BLaER1 (cell line): Measurements from ENCODE around the gene MAP4K1.
A peak's percentile ranks its signal among the peaks of the same experiment; 100 is the strongest.

Source experiments
- H3K27ac ChIP-seq: shearing (Covaris generic); formaldehyde crosslinking; 2 replicates; pipeline ENCODE4 v1.8.1; 2022
- H3K27me3 ChIP-seq: shearing (Covaris generic); formaldehyde crosslinking; 2 replicates; pipeline ENCODE4 v1.8.1; 2022
- H3K36me3 ChIP-seq: shearing (Covaris generic); formaldehyde crosslinking; 2 replicates; pipeline ENCODE4 v1.8.1; 2022
- H3K4me1 ChIP-seq: shearing (Covaris generic); formaldehyde crosslinking; 2 replicates; pipeline ENCODE4 v1.8.1; 2022
- H3K4me2 ChIP-seq: shearing (Covaris generic); formaldehyde crosslinking; 2 replicates; pipeline ENCODE4 v1.8.1; 2022
- H3K4me3 ChIP-seq: shearing (Covaris generic); formaldehyde crosslinking; 2 replicates; pipeline ENCODE4 v1.8.1; 2022
- H3K9ac ChIP-seq: shearing (Covaris generic); formaldehyde crosslinking; 2 replicates; pipeline ENCODE4 v1.8.1; 2022
- H3K9me3 ChIP-seq: shearing (Covaris generic); formaldehyde crosslinking; 2 replicates; pipeline ENCODE4 v1.8.1; 2022
- H4K20me1 ChIP-seq: shearing (Covaris generic); formaldehyde crosslinking; 2 replicates; pipeline ENCODE4 v1.8.1; 2022
- Cebpa-rat ChIP-seq: shearing (Covaris generic); IDR thresholded peaks from 2 replicates; pipeline ENCODE4 v1.8.1; 2022

Gene MAP4K1

GRCh38 chr19:38653028-38653571 is 35.3 kb upstream of the MAP4K1 start:
- H3K4me3 ChIP-seq, result no peak overlapping the region

DNA sequence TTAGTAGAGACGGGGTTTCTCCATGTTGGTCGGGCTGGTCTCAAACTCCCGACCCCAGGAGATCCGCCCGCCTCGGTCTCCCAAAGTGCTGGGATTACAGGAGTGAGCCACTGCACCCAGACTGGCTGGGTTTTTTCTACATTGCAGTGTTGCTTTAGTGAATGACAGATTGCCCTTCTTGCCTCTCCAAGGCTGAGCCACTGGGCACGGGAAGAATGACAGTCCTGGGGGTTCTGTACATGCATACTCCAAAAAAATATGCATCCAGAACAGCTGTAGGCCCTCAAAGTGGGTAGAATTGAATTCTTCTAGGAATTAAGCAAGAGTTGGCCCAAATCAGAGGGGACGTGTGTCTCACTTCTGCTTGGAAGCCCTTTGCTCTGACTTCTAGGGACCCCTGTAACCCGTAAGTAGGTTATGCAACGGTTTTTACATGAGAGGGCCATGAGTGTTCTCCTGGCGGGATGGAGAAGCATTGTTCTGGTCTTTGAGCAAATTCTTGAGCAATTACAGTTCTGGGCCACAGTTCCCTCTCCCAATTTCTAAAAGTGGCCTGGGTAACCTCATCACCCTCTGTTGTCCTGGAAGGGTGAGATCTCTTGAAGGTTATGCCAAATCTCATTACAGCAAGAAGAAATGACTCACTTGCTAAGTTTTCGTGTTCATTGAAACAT is 33.3 kb upstream of the MAP4K1 start:
- H3K4me3 ChIP-seq, result no peak overlapping the region
- no peak overlapping the region for H3K9ac ChIP-seq
- H3K4me2 ChIP-seq, result peak overlapping the region; percentile 98
- no peaks in the 10 kb centered on the region for H3K27me3 ChIP-seq
- peaks cover 65% of the 10 kb centered on the region for H3K4me1 ChIP-seq
- peaks cover 26% of the 10 kb centered on the region for H3K36me3 ChIP-seq
- no peak for TF ChIP-seq Cebpa-rat
- H4K20me1 ChIP-seq, result peaks cover 84% of the 10 kb centered on the region
- no peaks in the 10 kb centered on the region for H3K9me3 ChIP-seq
- H3K27ac ChIP-seq, result no peak overlapping the region

More at GRCh38 chr19:38653028-38653571, 35.3 kb upstream of the MAP4K1 start:
- Histone ChIP-seq H4K20me1 (peaks cover 100% of the 10 kb centered on the region), H3K27me3 (no peaks in the 10 kb centered on the region), H3K4me1 (peaks cover 78% of the 10 kb centered on the region), H3K36me3 (peaks cover 42% of the 10 kb centered on the region), H3K9me3 (no peaks in the 10 kb centered on the region), H3K4me2 (no peak overlapping the region), H3K27ac (no peak overlapping the region), H3K9ac (no peak overlapping the region)
- no peak for TF ChIP-seq Cebpa-rat

- Histone ChIP-seq H3K4me1 (peaks cover 57% of the 10 kb centered on the region), H3K27me3 (no peaks in the 10 kb centered on the region), H3K36me3 (peaks cover 23% of the 10 kb centered on the region), H3K4me2 (peak overlapping the region; percentile 98), H3K9ac (peak overlapping the region; percentile 95; the same call in 1 of the 2 replicates), H3K4me3 (peak overlapping the region; percentile 95; the same call in 1 of the 2 replicates), H3K27ac (peak overlapping the region; percentile 85; the same call in 1 of the 2 replicates), H4K20me1 (peaks cover 77% of the 10 kb centered on the region), H3K9me3 (no peaks in the 10 kb centered on the region)
- TF ChIP-seq Cebpa-rat, result no peak
Observed at GRCh38 chr19:38650172-38650775, 32.5 kb upstream of the MAP4K1 start.

DNA sequence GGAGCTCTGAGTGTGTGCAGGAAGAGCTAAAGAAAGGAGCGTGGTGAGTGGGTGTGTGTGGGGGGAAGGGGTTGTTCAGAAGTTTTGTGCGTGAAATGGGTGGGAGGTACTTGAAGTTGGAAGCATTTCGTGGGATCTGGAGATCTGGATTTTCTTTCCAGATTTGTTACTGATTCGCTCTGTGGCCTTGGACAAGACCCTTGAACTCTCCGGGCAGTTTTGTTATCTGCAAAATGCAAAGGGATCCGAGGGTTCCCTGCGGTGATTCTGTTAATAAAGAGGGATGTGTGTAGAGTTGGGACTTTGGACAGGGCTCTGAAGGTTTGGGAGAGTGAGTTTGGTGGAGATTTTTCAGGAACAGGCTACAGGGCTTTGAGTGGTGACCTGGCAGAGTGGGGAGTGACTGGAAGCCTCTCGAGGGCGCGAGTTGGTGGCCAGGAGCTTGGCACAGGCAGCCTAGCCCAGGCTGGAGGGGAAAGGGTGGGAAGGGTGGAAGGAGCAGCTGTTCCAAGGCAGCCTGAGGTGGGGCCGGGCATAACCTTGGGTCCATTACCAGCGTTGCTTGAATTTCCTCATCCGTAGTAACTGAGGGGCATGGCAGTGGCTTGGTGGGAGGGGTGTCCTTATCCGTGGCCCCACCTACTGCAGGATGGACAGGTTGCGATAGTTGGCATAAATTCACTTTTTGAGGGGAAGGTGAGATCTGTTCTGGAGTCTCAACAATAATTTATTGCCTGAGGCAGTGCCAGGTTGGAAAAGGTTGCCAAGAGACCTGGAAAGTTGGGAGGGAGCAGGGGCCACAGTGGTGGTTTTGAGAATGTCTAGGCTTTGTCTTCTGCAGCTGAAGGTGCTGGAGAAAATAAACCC is 31.8 kb upstream of the MAP4K1 start:
- Histone ChIP-seq H3K4me2 (peak overlapping the region; percentile 98), H3K36me3 (peaks cover 16% of the 10 kb centered on the region), H3K9ac (peak overlapping the region; percentile 95), H3K27ac (peak overlapping the region; percentile 85), H3K27me3 (no peaks in the 10 kb centered on the region), H3K9me3 (no peaks in the 10 kb centered on the region), H3K4me3 (peak overlapping the region; percentile 95), H4K20me1 (peaks cover 69% of the 10 kb centered on the region), H3K4me1 (peaks cover 49% of the 10 kb centered on the region)
- TF ChIP-seq Cebpa-rat, result no peak

GRCh38 chr19:38648769-38649304 is 31.1 kb upstream of the MAP4K1 start:
- peaks cover 62% of the 10 kb centered on the region for H4K20me1 ChIP-seq
- H3K4me2 ChIP-seq, result peak overlapping the region; percentile 98
- H3K9me3 ChIP-seq, result no peaks in the 10 kb centered on the region
- no peak for TF ChIP-seq Cebpa-rat
- H3K27ac ChIP-seq, result peak overlapping the region; percentile 85
- peak overlapping the region; percentile 95 for H3K4me3 ChIP-seq
- H3K9ac ChIP-seq, result peak overlapping the region; percentile 95
- H3K27me3 ChIP-seq, result no peaks in the 10 kb centered on the region
- peaks cover 44% of the 10 kb centered on the region for H3K4me1 ChIP-seq
- H3K36me3 ChIP-seq, result peaks cover 9% of the 10 kb centered on the region

DNA sequence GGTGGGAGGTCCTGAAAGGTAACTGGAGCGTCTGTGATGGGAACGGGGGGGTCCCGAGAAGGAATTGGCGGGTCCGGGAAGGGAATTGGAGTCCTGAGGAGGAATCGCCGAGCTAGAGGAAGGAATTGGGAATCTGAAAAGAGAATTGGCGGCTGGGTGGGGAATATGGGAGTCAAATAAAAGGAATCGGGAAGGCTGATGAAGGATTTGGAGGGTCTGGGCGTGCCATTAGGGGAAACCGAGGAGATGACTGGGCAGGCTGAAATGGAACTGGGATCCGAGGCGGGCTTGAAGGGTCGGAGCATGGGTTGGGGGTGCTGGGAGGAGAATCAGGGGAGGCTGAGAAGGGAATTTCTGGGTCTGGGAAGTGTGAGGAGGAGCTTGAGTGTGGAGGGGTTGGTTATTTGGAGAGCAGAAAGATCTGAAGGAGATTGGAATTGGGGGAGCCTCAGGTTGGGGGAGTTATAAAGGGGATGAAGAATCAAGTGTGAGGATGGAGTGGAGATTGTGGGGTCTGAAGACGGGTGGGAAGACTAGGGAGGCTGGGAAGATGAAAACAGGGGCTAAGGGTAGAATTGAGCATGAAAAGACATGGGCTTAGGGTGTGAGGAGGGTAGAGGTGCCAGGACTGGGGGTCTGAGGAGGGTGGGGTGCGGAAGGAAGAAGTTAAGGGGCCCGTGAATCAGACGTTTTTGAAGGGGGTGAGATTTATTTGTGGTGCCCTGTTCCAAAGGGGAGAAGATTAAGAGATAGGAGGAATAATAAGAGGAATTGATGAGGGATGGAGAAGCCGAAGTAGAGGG is 30.4 kb upstream of the MAP4K1 start:
- Histone ChIP-seq H3K27ac (peak overlapping the region; percentile 85), H3K36me3 (peaks cover 7% of the 10 kb centered on the region; the same call in 1 of the 2 replicates), H3K4me1 (peaks cover 49% of the 10 kb centered on the region), H3K4me2 (peak overlapping the region; percentile 98), H3K9me3 (no peaks in the 10 kb centered on the region), H4K20me1 (peaks cover 55% of the 10 kb centered on the region), H3K27me3 (no peaks in the 10 kb centered on the region), H3K4me3 (peak overlapping the region; percentile 95), H3K9ac (peak overlapping the region; percentile 95)
- no peak for TF ChIP-seq Cebpa-rat

DNA sequence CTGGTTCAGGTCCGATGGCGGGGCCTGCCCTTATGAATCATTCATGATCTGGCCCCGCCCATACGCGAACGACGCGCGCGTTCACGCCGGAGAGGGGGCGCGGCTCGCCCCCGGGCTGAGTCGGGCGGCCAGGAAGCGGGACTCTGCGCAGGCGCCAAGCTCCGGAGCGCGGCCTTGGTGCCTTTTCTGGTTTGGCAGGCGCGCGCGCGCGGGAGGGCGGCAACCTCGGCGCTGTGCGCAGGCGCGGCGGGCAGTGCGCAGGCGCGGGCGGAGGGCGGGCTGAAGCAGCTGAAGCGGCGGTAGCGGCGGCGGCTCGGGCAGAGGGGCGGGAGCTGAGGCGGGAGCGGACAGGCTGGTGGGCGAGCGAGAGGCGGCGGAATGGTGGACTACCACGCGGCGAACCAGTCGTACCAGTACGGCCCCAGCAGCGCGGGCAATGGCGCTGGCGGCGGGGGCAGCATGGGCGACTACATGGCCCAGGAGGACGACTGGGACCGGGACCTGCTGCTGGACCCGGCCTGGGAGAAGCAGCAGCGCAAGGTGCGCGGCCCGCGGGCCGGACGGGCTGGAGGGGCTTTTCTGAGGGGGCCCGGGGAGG is 29.7 kb upstream of the MAP4K1 start, which contains the start of gene ACTN4:
TSS of gene ACTN4 (plus strand) at position 282 of the 598 bp plus-strand sequence. CDS start at position 379, 97 bp downstream.
- Histone ChIP-seq H3K27me3 (no peaks in the 10 kb centered on the region), H3K9me3 (no peaks in the 10 kb centered on the region), H3K4me1 (peaks cover 52% of the 10 kb centered on the region), H3K4me2 (peak within 1 kb of the TSS; percentile 98), H3K27ac (peak within 1 kb of the TSS; percentile 85), H3K36me3 (peaks cover 7% of the 10 kb centered on the region; the same call in 1 of the 2 replicates), H4K20me1 (peaks cover 48% of the 10 kb centered on the region), H3K4me3 (peak within 1 kb of the TSS; percentile 95), H3K9ac (peak within 1 kb of the TSS; percentile 95)
- no peak for TF ChIP-seq Cebpa-rat

- H3K4me2 ChIP-seq, result no peak overlapping the region
Observed at GRCh38 chr19:38644719-38645118, 27.0 kb upstream of the MAP4K1 start.

More at GRCh38 chr19:38644719-38645118, 27.0 kb upstream of the MAP4K1 start:
- Histone ChIP-seq H3K9me3 (no peaks in the 10 kb centered on the region), H3K4me3 (no peak overlapping the region), H3K36me3 (no peaks in the 10 kb centered on the region), H3K9ac (no peak overlapping the region), H4K20me1 (peaks cover 21% of the 10 kb centered on the region), H3K27me3 (no peaks in the 10 kb centered on the region), H3K27ac (no peak overlapping the region), H3K4me1 (peaks cover 50% of the 10 kb centered on the region)
- TF ChIP-seq Cebpa-rat, result no peak
